GM21526 (cell line): Measurements from ENCODE around the gene PLEKHO2.

Experiments
- ATAC-seq: cut with Tn5 transposase; IDR thresholded peaks from one replicate; pipeline ENCODE4 v1.9.1; 2021; ENCODE audit warnings: moderate library complexity; ENCODE audit not compliant: unreplicated experiment, low FRiP score

Gene PLEKHO2

GRCh38 chr15:64855205-64855975 is 13.7 kb downstream of the PLEKHO2 start:
- ATAC-seq: no peak

DNA sequence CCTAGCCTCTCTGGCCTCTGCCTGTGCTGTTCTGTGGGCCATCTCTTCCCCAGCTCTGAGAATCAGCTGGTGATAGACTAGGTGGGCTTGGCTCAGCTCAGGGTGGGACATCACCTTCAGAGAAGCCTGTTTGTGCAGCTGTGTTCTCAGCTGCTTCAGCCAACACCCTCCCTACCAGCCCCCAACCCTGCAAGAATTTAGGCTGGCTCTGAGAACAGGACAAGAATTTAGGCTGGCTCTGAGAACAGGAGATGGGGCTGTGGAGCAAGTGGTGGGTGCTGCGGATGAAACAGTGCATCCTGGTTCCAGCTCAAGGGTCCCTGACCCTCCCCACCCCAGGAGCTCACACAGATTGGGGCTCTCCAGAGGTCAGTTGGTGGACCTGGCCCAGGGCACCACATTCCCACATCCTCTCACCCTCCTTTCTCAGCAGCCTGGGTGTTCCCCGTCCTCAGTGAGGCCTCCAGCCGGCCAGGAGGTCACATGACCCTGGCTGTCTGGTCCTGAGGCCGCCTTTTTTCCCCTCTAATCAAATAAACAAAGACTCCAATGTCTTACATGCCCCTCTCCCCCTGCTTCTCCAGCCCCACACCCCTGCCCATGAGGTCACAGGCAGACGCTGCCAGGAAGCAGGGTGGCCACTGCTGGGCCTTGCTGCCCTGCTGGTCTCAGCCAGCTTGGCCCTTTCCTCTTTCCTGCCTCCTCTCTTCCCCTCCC is 14.9 kb downstream of the PLEKHO2 start:
- ATAC-seq: no peak

GRCh38 chr15:64857421-64857820 is 15.7 kb downstream of the PLEKHO2 start:
- no peak for ATAC-seq

DNA sequence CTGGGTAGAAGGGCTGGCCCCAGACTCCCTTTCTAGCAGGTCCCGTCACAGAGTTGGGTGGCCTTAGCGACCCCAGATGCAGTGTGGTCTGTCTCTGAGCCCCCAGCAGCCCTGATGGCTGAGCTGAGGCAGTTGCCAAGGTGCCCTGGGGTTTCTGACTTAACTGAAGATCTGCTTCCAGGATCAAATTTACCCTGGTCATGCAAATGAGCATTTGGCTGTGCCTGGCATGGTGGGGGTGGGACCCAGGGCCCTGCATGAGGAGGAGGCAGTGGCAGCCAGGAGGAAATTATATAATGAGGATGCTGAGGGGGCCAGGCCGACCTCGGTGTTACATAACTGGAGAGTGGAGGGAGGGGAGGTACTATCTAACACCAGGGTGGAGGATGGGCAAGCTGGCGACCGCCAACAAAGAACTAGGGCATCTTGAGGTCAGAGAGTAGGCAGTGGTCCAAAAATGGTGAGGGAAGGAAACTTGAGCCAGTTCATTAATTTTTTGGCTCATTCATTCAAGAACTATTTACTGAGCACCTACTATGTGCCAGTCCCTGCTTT is 16.4 kb downstream of the PLEKHO2 start:
- no peak for ATAC-seq

DNA sequence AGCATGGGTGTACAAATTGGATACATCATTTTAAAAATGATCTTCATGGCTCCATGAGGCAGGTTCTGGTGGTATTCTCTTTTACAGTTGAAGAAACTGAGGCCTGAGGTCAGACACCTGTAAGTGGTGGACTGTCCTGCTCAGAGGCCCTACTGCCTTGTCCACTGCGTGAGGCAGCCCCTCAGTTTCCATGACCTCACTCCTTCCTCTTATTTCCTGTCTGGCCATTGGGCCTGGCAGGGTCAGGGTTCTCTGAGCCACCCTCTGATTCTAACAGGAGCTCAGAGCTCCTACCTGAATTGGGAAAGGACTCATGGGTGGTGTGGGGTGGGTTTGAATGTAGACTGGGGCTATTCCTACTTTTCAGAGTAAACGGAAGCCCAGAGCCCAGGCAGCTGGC is 17.5 kb downstream of the PLEKHO2 start:
- no peak for ATAC-seq

GRCh38 chr15:64861331-64861730 is 19.6 kb downstream of the PLEKHO2 start:
- no peak for ATAC-seq

- no peak for ATAC-seq
Measured at GRCh38 chr15:64861960-64862359, 20.2 kb downstream of the PLEKHO2 start.

DNA sequence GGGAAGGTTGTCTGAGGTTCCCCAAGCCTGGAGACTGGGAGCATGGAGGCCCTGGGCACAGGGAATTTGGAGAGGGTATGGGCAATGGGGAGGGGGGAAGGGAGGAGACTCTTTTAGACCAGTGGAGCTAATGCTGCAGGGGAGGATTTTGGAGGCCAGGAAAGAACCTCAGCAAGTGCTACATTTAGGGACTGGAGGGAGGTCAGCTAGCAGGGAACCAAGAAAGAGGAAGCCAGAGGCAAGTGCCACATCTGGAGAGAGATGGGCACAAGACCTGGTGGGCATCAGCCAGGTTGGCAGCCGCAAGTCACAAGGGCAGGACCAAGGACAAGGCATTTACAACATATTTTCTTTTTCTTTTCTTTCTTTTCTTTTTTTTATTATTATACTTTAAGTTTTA is 20.7 kb downstream of the PLEKHO2 start:
- no peak for ATAC-seq

DNA sequence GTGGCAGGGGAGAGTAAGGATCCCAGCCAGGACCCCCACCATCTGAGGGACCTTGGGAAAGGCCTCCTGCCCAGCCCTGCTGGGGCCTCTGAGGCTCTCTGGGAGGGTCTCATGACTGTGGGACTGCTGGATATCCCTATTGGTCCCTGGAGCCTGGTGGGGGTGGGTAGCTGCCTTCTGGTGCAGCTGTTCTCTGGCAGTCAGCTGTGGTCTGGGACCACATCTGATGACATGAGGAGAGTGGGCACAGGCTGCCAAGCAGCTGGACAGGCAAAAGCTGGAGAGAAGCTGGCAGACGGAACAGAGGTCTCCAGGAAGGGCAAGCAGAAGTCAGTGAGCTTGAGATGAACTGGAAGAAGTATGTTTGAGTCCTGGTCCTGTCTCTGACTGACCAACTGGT is 22.4 kb downstream of the PLEKHO2 start:
- ATAC-seq: no peak

DNA sequence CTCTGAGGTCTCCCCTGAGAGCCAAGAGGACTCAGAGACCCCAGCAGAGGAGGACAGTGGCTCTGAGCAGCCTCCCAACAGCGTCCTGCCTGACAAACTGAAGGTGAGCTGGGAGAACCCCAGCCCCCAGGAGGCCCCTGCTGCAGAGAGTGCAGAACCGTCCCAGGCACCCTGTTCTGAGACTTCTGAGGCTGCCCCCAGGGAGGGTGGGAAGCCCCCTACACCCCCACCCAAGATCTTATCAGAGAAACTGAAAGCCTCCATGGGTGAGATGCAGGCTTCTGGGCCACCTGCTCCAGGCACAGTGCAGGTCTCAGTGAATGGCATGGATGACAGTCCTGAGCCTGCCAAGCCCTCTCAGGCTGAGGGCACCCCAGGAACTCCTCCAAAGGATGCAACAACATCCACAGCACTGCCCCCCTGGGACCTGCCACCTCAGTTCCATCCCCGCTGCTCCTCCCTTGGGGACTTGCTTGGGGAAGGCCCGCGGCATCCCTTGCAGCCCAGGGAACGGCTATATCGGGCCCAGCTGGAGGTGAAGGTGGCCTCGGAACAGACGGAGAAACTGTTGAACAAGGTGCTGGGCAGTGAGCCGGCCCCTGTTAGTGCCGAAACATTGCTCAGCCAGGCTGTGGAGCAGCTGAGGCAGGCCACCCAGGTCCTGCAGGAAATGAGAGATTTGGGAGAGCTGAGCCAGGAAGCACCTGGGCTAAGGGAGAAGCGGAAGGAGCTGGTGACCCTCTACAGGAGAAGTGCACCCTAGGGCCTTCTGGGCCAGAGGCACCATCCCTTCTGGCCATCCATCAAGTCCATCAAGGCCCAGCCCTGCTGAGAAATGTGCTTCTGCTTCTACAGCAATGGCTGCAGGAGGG is 23.6 kb downstream of the PLEKHO2 start:
- no peak for ATAC-seq

DNA sequence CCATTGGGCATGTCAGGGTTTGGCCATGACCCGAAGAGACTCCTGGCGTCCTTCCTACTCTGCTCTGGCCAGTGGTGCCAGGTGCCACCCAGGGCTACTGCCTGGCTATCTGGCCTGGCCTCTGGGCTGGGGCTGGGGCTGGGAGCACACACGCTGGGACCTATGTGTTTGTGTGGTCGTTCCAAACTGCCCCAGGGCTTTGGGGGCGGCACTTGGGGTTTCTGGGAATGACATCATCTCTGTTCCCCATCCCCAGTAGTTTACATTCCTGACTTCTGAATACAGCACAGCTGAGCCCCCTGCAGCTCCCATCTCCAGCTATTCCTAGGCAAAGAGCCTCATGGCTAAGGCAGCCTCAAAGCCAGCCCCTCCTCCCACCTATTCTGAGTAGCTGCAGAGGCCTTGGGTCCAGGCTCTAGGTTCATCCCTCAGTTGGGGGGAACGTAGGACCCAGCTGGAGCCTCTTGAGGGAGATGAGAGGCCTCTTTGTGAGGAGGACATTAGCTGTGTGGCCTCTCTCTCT is 24.3 kb downstream of the PLEKHO2 start:
- no peak for ATAC-seq

DNA sequence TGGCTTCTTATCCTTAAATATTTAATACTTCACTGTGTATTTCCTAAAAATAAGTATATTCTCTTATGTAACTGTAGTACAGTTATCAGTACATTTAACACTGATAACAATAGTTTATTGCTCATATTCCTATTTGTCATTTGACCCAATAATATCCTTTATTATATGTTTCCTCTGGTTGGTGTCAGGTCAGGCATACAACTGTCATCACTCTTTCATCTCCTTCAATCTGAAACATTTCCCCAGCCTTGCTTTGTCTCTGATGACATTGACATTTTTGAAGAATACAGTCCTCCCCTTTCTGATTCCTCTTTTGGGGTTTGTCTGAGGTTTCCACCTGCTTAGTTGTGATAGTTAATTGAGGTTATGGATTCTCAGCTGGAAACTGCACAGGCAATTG is 27.8 kb downstream of the PLEKHO2 start:
- ATAC-seq: no peak

DNA sequence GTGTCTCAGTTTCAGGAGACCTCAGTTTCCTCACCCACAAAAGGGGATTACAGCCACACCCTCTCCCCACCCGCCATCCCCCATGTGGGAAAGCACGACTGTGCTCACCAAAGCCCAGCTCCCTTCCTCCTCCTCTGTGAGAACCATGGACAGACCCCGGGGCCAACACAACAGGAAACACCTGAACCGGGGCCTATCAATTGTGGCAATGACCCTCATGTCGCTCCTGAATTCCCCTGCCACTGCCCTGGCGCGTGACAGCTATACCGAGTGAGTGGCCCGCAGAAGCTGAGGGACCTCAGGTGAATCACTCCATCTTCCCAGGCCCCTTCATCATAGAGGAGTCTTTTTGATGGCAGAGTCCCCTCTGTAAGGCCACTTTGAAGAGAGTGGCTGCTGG is 28.6 kb downstream of the PLEKHO2 start:
- ATAC-seq: no peak

- no peak for ATAC-seq
Measured at GRCh38 chr15:64875641-64876223, 34.0 kb downstream of the PLEKHO2 start.

DNA sequence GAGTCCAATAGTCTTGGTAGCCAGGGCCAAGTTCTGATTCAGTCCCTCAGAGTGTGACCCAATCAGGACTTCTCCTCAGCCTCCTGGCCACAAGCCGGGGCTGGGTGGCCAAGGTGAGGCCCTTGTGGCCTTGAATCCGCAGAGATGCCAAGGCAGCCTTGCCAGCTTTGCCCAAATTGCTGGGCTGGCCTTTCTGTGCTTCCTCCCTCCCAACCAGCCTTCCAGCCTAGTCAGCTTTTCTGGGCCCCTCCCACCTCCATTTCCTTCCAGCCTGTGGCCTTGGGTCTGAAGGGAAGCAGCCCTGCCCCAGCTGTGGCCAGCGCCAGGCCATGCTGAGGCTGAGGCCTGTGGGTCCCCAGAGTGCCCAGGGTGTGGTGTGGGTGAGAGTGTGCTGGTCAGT is 35.7 kb downstream of the PLEKHO2 start:
- no peak for ATAC-seq

DNA sequence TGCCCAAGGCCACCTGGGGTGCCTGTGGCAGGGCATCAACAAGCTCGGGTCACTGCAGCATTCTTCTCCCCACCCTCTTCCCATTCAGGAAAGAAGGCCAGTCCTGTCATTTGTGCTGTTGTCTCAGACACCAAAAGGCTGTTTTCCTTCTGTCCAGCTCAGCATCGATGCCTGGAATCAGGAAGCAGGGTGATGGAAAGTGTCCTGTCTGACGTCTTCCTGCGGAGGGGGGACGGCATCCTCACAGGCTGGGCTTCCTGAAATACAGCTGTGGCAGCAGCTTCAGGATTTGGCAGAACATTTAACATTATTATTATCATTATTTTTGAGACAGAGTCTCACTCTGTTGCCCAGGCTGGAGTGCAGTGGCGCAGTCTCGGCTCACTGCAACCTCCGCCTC is 37.0 kb downstream of the PLEKHO2 start:
- no peak for ATAC-seq

GRCh38 chr15:64883100-64883581 is 41.4 kb downstream of the PLEKHO2 start:
- ATAC-seq: peak; percentile 56

DNA sequence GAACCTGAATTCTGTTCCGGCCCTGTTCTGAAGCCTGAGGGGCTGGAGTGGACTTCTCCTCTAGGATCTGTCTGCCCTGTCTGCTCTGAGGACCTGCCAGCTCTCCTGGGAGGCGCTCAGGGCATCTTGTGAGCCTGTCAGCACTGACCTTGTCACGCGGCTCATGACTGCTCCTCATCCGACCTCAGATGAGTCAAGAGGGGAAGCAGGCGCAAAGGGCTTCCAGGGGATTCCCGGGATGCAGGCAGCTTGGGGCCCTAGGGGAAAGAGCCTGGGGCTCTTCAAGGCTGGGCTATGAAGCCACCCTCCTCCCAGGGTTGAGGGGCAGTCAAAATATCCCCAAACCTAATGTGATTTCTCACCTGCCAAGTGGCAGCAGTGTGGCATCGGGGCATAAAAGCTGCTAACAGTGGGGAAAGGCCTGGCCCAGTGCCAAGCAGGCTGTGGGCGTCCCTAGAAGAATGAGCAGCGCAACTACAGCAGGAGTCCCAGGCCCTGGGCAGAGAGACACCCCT is 42.3 kb downstream of the PLEKHO2 start:
- ATAC-seq: no peak

DNA sequence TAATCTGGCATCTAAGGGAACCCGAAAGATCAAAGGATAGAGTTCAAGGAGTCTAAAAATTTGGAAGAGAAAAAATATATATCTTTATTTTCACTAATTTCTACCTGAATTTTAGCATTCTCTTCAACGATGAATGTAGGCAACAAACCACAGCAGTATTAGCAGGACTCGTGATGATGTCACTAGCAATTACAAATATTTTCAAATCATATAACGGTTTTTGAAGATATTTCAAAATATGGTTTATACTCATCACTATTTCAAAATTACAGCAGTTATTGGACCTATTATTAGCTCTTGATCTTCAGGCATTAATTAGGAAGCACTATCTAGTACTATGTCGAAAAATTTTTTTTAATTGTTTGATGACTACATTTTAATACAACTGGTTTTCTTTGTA is 43.0 kb downstream of the PLEKHO2 start:
- ATAC-seq: no peak

GRCh38 chr15:64888336-64888735 is 46.6 kb downstream of the PLEKHO2 start:
- ATAC-seq: no peak
